PC-3 (cell line): ENCODE measurements around the gene TP53I3.

Experiments used
- EZH2 ChIP-seq: fragments of 300-600 bp; sonication (generic); IDR thresholded peaks from one replicate; pipeline ENCODE4 v1.6.1; 2017; ENCODE audit warnings: antibody characterized with exemption, mild to moderate bottlenecking, low read length; ENCODE audit not compliant: unreplicated experiment
- EZH2phosphoT487 ChIP-seq: fragments of 300-600 bp; sonication (generic); IDR thresholded peaks from 2 replicates; pipeline ENCODE4 v1.6.1; 2018; ENCODE audit warnings: mild to moderate bottlenecking, antibody characterized with exemption, low read length, borderline replicate concordance
- TF ChIP-seq, protein P1 (sequence below): fragments of 300-600 bp; sonication (generic); conservative IDR thresholded peaks from 2 replicates; pipeline ENCODE4 v1.5.1; 2017; ENCODE audit warnings: antibody characterized with exemption, low read depth, mild to moderate bottlenecking, low read length

- TF ChIP-seq EZH2 (no peak), EZH2phosphoT487 (no peak)
- TF ChIP-seq, protein P1, sequence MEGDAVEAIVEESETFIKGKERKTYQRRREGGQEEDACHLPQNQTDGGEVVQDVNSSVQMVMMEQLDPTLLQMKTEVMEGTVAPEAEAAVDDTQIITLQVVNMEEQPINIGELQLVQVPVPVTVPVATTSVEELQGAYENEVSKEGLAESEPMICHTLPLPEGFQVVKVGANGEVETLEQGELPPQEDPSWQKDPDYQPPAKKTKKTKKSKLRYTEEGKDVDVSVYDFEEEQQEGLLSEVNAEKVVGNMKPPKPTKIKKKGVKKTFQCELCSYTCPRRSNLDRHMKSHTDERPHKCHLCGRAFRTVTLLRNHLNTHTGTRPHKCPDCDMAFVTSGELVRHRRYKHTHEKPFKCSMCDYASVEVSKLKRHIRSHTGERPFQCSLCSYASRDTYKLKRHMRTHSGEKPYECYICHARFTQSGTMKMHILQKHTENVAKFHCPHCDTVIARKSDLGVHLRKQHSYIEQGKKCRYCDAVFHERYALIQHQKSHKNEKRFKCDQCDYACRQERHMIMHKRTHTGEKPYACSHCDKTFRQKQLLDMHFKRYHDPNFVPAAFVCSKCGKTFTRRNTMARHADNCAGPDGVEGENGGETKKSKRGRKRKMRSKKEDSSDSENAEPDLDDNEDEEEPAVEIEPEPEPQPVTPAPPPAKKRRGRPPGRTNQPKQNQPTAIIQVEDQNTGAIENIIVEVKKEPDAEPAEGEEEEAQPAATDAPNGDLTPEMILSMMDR = no peak
Observed at GRCh38 chr2:24087032-24087431, 2.4 kb upstream of the TP53I3 start.
